Femur (tissue), 1 donor: Measurements from ENCODE around the gene B4GALNT3.

Experiments
- DNase-seq: peaks from one replicate; pipeline ENCODE4 v3.0.0-alpha.2; 2017

B4GALNT3 gene

DNA sequence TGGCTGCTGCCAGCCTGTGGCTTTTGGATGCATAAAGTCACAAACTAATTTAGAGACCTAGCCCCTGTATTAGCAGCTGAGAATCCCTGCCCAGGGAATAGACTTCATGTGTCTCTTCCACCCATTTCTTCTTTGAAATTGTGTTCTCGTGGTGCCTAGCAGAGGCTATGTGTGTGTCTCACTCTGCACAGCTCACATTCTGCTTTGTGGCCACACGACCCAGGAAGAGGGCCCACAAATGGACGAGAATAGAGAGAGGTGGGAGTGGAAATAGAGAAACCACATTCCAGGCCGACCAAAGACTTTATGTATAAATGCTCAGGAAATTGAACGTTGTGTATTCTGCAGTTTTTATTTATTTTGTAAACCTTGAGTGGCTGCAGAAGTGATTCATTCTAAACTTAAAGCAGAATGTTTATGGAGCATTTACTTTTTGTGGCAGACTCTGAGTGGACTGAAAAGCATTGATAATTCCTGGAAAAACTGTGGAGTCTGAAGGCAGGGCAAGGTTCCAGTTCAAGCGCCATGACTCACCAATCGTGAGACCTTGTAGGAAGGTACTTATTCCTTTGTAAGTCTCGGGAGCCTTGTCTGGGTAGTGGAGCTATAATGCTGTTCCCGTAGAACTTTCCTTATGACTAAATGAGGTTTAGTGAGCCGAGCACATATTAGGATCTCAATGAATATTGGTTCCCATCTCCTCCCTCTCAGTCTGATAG lies 9.1 kb downstream of the B4GALNT3 start:
- DNase-seq = peak; percentile 37

- peak; percentile 20 for DNase-seq
Observed at GRCh38 chr12:470133-470532, 10.4 kb downstream of the B4GALNT3 start.

DNA sequence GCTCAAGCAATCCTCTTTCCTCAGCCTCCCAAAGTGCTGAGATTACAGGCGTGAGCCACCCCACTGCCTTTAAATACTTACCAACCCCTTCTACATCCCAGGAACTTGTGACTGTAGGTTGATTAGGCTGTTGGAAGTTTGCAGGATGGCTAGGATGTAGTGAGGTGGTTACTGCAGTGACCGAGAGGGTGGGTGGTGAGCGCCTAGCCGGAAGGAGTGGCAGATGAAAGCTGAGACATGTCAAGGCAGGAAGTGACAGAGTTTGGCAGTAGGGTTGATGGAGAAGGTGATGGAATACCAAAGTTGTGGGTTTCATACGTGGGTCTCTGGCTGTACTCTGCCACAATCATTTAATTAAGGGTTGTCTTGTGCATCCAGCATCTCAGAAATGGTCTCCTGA lies 13.5 kb downstream of the B4GALNT3 start:
- DNase-seq = no peak

DNA sequence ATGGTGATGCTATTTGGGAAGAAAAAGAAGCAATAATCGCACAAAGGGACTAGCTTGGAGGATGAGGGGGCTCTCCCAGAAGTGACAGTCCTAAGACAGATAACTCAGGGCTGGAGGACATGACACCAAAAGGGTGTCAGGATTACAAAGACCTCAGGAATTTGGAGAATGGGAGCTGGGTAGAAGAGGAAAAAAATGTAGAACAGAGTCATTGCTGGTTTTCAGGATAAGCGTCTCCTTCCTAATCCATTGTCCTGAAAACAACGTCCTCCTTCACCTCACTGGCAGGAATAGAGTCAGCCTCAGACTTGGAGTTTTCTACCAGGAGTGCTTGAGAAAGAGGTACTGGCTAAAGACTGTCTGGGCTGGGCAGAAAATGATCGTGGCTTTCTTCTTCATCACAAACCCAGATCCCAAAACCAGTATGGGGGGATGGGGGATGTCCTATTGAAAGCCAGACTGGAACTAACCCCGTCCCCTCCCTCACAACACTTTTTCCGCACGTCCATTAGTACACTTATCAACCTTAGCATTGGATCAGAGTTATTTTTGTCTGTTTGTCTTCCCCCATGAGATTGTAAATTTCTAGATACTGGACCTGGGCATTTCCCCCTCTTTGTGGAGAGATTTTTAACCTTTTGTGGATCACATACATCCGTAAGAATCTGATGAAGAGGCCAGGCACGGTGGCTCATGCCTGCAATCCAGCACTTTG lies 14.3 kb downstream of the B4GALNT3 start:
- DNase-seq = no peak

DNA sequence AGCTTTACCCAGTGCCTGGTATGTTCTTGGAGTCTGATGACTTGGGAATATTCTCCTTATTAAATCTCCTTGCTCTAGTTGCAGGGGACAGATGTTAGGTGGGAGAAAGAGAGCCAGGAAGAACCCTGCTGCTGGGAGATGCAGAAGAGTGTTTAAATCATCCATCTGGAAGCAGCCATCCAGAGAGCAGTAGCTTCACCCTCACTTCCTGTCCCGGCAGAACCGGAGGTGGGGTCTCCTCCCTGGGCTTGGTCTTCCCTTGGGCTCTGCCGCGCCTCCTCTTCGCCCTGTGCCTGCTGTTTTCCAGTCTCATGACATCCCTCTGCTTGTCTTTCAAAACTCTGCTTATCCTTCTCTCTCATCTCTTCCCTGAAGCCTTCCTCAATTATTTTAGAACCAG lies 15.5 kb downstream of the B4GALNT3 start:
- no peak for DNase-seq

DNA sequence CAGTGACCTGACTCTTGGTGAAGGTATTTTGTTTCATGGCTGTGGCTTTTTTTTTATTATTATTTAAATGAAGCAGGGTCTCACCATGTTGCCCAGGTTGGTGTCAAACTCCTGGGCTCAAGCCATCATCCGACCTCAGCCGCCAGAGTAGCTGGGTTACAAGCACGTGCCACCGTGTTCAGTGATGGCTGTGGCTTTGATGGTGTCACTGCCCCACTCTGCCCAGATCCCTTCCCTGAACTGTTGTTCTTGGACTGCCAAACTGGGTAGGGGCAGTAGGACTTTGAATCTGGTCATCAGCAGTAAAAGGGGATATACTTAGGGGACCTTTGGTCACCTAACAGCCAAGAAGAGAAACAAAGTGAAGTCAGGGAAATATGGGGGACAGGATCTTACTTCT lies 19.4 kb downstream of the B4GALNT3 start:
- no peak for DNase-seq

- peak; percentile 91 for DNase-seq
Observed at GRCh38 chr12:480831-481816, 21.4 kb downstream of the B4GALNT3 start.

GRCh38 chr12:482061-482460 lies 22.3 kb downstream of the B4GALNT3 start:
- DNase-seq = peak; percentile 45

DNA sequence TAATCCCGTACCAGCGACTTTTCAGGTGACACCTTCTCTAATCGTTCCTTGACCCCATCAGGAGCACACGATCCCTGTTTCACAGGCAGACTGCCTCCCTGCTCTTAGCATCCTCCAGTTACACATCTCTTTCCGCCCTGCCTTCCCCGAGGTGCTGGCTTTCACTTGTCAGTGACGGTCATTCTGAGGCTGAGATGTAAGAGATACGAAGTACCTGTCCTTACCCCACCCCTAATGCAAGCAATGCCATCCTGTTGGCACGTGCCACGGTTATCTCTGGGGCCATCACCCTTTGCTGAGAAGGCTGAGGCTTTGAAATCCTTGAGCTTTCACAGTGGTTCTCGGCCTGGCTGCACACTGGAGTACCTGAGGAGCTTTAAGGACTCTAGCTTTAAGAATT lies 24.4 kb downstream of the B4GALNT3 start:
- DNase-seq = no peak

GRCh38 chr12:490260-490659 lies 30.5 kb downstream of the B4GALNT3 start:
- no peak for DNase-seq

DNA sequence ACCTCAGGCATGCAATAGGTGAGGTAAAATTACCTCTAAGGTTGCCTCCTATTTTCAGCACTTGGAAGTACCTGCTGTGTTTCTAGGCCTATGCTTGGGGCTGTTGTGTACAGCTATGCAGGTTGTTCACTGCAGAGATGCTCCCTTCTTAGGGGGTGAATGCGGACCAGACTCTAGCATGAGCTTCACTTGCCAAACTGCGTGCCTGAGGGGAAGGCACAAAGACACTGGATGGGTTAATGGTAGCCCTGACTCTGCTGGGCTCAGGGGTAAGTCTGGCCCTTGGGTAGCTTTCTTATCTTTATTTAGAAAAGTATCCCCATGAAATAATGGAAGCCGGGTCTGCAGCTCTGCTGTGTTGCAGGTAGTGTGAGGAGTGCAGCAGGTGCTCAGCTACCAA lies 35.7 kb downstream of the B4GALNT3 start:
- DNase-seq = no peak

- DNase-seq = no peak
Observed at GRCh38 chr12:496736-497135, 37.0 kb downstream of the B4GALNT3 start.

DNA sequence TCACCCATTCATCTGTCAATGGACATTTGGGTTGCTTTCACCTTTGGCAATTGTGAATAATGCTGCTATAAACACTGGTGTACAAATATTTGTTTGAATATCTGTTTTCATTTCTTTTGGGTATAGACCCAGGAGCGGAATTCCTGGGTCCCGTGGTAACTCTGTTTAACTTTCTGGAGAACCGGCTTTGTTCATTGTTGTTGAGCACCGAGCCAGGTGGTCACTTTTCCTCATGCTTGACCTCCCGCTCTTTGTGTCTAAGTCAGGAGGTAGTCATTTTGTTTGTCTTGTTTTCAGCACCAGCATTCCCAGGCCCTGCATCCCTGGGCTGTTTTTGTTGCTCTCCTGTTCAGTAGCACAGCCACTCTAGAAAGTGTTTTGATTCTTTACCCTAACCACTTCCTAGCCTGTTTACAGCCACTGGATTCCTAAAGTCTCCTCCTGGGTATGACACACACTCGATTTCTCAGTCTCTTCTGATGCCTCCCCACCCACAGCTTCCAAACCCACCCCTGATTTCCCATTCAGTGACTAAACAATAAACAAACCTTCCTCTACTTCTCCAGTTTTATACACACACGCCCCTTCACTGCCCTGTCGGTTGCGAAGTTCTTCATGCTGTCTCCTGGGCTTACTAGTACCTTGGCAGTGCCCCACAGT lies 37.9 kb downstream of the B4GALNT3 start:
- no peak for DNase-seq

DNA sequence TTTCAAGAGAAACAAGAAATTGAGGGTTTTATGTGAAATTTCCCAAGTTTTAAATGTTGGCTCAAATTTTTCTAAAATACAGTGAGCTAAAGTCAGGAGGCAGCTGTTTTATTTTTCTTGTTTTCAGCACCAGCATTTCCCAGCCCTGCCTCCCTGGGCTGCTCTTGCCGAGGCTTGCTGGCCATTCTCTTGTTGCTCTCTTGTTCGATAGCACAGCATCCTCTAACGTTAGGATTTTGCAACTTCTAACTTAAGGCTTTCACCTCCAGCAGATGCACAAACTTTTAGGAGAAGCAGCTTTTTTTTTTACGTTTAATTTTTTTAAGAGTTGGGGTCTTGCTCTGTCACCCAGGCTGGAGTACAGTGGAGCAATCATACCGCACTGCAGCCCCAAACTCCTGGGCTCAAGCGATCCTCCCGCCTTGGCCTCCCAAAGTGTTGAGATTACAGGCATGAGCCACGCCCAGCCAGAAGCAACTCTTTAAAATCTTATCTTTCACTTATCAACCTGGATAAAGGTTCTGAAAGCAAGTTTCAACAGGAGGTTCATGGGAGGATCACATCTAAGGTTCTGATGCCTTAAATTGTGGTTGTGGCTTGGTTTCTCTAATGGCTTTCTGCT lies 40.2 kb downstream of the B4GALNT3 start:
- no peak for DNase-seq

DNA sequence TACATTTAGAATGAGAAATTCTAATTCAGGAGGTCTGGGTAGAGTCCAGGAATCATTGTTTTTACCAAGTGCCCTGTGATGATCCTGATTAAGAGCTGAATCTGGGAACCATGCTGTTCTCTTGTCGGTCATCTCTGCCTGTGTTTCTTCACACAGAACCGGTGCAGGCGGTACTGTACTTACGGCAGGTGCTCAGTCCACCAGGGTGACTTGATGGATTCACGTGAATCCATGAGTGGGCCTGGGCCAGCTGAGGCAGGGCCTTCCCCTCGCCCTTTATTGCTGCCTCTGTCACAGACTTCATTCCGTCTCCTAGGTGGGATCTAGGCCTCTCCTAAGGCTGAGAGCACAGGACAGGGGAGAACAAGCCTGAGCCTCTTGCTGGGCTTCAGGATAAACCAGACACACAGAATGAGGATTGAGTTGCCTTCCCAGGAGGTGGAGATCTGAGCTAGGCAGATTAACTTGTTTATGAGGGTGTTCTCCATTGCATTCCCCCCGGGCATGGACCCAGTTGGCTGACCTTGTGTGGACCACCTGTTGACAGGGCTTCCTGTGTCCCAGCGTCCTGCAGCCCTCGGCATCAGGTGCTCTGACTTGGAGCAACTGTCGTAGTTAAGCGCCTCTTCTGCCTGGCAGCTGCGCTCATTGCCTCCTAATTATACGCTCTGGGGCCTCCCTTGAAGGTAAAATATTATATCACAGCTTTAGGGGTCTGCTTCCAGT lies 42.1 kb downstream of the B4GALNT3 start:
- DNase-seq = peak; percentile 71

- no peak for DNase-seq
Observed at GRCh38 chr12:503111-503761, 43.5 kb downstream of the B4GALNT3 start.

DNA sequence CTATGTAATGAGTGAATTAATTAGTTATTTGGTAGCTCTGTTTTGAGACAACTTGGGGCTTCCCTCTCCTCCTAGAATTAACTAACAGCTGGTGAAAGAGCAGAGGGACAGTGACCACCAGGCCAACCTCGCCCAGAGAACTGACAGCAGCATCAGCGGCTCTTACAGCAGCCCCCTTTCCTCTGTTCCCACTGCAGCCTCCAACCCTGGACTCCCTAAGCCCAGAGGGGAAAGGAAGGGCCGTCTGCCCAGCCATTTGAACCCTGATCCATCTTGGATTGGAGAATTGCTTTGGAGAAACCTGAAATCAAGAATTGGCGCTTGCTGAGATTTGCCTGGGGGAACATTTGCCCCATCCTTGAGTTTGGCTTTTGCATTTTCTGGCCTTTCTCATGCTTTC lies 45.5 kb downstream of the B4GALNT3 start:
- DNase-seq = no peak

DNA sequence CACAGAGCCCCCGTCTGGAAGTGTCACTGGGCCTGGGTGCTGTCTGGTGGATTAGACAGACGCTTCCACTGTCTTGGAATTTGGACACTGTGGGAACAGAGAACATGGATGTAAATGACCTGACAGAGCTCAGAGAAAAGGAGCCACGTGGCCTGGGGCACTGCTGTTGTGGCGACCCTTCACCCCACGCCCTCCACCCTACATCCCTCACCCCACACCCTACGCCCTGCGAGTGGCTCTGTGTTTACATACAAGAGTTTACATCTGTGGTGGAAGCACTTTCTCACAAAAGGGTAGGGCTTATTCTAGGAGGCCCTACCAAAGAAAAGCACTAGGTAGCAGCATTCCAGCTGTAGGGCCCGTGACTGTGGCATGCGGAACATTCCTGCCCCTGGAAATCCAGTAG lies 47.7 kb downstream of the B4GALNT3 start:
- DNase-seq = peak; percentile 27

DNA sequence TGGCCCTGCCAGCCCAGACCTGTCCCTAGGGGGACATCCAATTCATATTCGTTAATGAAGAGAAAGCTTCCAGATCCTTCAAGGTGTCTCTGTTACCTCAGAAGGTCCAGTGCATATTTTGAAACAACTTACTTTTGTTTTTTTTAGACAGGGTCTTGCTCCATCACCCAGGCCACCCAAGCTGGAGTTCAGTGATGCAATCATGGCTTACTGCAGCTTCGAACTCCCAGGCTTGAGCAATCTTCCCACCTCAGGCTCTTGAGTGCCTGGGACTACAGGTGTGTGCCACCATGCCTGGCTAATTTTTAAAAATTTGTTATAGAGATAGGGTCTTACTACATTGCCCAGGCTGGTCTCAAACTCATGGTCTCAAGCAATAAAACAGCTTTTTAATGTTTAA lies 48.4 kb downstream of the B4GALNT3 start:
- DNase-seq = no peak

DNA sequence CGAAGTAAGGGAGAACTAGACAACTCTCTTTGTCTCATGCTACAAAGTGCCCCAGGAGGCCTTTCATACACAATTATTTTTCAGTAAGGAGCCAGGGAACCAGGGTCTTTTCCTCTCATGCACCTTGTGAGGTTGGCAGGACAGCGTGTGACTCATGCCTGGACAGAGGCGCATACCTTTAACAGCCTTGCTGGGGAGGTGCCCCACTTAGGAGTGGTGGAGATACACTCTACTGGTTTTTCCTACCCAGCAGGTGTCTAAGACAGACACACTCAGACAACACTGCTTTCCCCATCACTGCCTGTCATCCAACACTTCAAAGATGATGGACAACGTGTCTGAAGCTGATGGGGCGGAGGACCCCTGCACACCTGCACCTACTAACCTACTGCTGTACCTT lies 49.1 kb downstream of the B4GALNT3 start:
- DNase-seq = no peak

- no peak for DNase-seq
Observed at GRCh38 chr12:509500-509899, 49.8 kb downstream of the B4GALNT3 start.
